ENCODE results near the gene ITPR1.

Gene ITPR1

DNA sequence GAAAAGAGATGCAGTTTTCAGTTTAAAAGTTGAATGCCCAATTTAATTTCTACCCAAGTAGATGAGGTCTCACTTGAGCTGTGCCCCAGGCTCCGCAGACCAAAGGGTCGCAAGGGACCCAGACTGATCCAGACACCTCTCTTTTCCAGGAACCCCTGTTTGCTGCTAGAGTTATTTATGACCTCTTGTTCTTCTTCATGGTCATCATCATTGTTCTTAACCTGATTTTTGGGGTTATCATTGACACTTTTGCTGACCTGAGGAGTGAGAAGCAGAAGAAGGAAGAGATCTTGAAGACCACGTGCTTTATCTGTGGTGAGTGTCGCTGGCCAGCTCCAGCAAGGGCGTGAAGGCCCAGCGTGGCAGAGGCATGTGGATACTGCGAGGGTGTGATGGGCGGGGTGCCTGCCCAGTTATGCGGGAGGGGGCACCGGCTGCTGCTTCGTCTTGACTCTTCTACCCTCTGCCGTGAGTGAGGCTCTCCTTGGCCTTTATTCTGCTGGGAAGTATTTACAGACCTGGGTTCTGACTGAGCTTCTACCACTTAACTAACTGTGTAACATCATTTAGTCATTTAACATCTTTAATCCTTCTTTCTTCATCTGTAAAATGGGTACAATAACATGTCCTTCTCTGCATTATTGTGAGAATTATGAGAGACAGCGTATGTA lies 321.9 kb downstream of the ITPR1 start:
- DNase-seq (ENCODE audit: low spot score) = no peak

DNA sequence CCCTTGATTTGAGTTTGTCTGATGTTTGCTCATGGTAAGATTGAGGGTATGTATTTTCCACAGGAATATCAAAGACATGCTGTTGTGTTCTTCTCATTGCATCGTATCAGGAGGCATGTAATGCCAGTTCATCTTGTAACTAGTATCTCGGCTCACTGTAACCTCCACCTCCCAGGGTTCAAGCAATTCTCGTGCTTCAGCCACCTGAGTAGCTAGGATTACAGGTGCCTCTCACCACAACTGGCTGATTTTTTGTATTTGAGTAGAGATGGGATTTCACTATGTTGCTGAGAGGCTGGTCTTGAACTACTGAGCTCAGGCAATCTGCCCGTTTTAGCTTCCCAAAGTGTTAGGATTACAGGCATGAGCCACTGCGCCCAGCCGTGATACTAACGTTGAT lies 323.2 kb downstream of the ITPR1 start:
- no peak for DNase-seq (ENCODE audit: low spot score)

DNA sequence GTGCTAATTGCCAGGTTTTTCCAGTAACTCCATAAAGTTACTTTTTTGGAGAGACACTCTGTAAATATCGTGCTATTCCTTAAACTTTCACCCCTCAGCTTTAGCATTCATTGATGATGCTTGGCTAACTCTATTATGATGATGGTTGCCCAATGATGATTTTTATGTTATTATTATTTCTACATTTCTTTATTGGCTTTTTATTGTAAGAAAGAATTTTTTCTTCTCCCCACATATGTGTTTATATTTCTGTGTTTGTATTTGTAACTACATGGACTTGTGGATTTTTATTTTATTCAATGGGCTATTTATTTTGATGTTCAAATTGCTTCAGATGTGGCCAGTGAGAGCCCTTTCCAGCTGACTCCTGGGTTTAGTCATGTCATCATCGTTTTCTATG lies 323.6 kb downstream of the ITPR1 start:
- no peak for DNase-seq (ENCODE audit: low spot score)

DNA sequence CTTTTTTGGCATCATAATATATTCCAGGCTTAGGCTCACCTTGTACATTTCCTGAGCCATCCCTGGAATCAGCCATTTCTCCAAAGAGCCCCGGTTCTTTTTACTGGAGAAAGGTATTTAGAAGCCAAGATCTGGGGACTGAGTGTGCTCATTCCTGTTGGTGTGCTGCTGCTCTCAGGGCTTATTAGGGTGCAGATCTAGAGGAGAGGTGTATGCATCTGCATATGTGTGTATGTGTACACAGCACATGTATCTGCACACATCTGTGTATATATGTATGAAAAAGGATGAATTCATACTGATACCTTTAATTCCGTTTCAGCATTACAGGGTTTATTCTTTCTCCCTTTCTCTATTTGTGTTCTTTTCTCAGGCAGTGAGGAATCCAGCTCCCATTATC lies 324.0 kb downstream of the ITPR1 start:
- DNase-seq (ENCODE audit: low spot score) = no peak

DNA sequence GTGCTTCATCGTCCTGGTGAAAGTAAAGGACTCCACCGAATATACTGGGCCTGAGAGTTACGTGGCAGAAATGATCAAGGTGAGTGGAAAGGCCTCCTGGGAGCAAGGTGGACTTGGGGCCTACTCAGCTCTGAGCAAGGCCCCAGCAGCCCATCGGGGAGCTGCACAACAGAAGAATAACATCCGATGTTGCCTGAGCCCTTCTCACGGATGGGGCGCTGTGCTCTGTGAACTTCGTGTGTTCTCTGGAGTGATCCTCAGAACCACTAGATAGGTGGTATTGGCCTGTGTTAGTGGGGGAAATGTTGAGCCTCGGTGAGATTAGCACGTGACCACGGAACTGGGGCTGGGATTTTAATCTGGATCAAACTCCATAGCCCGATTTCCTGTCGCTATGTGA lies 325.0 kb downstream of the ITPR1 start:
- DNase-seq (ENCODE audit: low spot score) = no peak

DNA sequence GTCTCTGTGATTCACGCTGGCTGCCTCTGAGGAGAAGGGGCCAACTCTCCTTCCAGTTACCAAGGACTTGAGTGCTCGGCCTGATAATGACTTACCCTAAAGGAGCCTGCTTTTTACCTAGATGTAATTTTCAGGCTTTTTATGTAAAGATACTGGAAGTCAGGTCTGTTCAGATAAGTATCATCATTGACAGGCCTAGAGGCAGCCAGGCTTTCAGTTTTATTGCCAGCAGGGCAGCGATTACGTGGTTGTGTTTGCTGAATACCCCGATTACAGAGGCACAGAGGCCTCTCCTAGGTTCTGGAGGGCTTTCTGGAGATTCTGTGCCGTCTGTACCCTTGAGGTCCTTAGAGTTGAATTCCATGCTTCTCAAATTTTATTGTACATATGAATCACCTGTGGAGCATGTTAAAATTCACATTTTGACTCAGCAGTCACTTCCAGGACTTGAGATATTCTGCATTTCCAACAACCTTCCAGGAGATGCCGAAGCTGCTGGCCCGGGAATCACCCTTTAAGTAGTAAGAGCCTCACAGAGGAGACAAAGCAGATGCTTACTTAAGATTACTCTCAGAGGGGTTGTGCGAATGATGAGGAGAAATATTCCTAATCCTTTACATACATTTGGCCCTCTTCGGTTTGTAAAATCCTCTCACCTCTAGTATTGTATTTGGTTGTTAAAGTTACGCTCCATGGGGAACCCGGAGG lies 326.0 kb downstream of the ITPR1 start:
- DNase-seq (ENCODE audit: low spot score) = no peak

DNA sequence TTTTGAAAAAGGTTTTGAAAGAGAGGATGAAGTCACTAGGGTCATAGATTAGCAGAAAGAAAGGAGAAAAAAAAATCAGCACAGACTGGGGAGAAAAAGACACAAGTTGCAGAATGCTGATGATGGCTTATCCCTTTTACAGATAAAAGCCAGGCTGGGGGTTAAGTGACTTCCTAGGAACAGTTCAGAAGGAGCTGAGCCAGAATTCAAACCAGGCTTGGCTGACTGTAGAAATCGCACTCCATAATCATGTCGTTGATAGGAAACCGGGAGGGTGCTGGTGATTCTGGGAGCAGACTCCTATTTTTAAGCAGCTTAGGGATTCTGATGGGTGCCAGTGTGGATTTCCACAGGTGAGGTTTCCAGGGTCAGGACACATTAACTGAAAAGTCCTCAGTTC lies 326.6 kb downstream of the ITPR1 start:
- no peak for DNase-seq (ENCODE audit: low spot score)

DNA sequence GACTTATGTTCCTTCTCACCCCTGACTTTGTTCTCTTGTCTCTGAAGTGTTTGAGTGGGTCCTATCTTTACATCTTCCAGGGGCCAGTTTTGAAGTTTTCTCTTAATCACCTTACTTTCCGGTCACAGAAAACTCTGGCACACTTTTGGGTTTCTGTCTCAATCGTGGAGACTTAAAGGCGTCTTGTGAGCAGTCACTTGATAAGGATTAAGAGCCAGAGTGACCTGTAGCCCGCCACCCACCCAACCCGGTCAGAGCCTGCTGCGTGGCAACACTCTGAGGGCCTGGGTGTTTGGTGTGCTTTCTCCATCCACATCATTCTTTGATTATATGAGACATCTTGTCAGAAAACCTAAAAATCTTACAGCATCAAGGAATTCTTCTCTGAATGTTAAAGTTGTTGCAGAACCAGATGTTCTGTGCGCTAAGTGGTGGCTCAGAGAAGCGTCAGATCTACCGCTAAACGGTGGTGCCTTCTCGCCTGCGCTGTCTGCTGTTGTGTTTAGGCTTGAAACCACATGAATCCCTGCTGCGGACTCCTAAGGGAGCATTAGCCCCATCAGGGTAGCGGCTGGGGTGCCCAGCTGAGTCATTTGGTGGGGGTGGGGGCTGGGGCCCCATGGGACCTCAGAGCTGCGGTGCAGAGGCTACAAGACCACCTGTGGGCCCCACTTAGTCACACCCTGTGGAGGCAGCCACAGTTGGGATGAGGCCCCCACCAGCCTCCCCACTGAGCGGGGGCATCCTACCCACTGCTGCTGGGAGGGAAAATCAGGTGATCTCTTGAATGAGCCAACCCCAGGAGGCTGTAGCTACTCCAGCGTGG lies 327.4 kb downstream of the ITPR1 start:
- DNase-seq (ENCODE audit: low spot score) = peak; percentile 35

DNA sequence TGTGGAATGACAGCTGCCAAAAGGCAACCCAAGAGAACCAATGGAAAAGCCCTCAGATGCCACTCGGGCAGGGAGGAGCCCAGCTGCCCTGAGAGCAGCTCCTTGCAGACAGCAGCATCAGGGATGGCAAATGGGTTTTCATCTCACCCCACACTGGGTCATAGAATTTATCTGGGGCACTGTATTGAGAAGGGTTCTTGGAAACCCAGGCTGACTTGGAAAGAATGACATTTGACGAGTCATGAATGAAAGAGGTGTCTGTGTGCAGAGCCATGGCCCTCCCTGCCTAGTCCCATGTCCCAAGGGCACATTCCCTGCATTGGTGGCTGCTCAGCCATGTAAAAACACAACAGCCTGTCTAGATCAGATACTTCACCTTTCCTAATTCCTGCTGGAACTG lies 328.2 kb downstream of the ITPR1 start:
- peak; percentile 71 for DNase-seq (ENCODE audit: low spot score)

DNA sequence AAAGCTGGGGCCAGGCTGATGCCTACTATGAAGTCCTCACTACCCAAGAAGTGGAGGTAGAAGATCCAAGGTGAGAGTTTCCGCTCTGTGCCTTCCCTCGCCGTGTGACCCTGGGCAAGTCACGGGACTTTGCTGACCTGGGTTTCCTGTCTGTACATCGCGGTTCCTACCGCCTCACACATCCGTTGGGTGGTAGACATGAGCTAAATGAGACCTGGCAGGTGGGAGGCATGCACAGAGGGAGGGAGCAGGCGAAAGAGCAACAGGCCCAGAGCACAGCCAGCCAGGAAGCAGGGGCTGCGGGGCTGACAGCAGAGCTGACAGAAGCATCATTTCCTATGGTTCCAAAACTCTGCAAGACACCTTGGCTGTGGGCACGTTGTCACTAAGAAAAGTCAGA lies 328.8 kb downstream of the ITPR1 start:
- DNase-seq (ENCODE audit: low spot score) = peak; percentile 83

DNA sequence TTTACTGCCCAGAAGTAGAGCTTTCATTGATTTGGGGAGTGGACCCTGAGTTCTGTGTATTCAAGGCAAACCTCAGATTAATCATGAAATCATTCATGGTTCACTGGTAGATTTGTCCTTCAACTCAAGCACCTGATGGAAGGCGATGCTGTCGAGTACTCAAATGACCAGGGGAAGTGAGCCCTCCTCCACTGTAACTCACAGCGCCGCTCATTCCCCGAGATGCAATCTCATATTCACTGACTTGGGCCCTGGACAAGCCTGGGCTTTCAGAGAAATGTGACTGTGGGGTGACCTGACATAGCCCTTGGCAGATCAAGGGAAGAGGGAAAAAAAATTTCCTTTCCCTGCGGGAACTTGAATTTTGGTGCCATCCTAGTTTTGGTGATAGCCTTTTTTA lies 329.4 kb downstream of the ITPR1 start:
- DNase-seq (ENCODE audit: low spot score) = no peak

DNA sequence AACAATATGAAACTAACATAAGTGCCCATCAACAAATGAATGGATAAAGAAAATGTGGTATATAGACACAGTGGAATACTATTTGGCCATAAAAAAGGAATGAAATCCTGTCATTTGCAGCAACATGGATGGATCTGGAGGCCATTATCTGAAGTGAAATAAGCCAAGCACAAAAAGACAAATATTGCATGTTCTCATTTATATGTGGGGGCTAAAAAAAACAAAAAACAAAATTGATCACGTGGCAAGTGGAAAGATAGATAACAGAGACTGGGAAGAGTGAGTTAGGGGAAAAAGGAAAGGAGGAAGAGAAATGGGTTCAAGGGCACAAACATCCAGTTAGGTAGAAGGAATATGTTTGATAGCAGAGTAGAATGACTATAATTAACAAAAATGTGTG lies 330.2 kb downstream of the ITPR1 start:
- DNase-seq (ENCODE audit: low spot score) = no peak

DNA sequence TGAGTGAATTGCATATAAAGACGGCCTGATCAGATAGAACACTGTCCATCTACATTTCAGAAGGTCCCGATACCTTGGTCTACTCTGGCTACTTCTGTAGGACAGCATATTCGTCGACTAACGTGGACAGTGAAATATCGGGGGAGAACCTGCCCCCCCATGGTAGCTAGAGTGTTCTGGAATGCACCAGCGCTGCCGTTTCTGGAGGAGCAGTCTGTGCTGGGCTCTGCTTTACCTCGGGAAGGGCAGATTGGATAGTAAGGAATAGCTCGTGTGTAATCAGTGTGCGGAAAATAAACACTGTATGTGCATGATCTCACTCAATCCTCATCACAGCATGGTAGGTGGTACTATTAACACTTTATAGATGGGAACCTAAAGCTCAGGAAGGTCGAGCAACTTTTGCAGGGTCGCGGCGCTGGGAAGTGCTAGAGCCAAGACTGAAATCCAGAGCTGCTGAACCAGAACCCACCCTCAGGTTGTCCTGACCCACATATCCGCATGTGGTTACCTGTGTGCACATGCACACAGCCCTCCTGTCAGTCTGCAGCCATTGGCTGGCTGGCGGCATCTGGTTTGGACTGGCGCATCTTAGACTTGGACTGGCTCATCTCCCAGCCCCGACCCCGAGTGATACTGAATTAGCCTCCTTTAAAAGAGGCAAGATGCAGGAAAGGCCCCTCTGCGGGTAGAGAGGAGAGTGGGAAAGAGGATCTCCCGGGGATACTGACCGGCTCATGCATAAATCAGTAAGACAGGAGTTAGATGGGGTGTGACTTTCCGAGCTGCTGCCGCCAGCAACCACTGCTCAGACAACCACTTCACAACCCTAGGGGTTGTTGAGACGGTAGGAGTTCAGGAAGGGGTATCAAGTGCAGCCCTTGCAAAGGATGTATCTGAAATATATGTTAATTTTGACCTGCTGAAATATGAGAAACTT lies 331.1 kb downstream of the ITPR1 start:
- DNase-seq (ENCODE audit: low spot score) = no peak

DNA sequence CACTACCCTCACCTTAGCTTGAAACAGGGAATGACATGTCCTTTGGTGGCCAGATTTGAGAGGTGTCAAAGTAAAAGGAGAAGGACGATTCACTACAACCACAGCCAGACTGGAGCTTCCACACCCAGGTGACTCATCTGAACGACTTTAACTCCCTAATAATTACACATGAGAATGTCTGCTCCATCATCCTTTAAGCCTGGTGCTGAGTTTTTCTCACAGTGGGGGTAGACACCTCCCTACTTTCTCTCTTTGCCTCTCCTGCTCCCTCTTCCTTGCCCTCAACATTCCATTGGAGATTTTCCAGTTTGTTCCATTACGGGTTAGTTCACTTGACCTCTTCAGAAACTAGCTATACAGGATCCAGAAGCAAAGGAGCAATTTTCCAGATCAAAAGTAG lies 331.8 kb downstream of the ITPR1 start:
- DNase-seq (ENCODE audit: low spot score) = peak; percentile 44

DNA sequence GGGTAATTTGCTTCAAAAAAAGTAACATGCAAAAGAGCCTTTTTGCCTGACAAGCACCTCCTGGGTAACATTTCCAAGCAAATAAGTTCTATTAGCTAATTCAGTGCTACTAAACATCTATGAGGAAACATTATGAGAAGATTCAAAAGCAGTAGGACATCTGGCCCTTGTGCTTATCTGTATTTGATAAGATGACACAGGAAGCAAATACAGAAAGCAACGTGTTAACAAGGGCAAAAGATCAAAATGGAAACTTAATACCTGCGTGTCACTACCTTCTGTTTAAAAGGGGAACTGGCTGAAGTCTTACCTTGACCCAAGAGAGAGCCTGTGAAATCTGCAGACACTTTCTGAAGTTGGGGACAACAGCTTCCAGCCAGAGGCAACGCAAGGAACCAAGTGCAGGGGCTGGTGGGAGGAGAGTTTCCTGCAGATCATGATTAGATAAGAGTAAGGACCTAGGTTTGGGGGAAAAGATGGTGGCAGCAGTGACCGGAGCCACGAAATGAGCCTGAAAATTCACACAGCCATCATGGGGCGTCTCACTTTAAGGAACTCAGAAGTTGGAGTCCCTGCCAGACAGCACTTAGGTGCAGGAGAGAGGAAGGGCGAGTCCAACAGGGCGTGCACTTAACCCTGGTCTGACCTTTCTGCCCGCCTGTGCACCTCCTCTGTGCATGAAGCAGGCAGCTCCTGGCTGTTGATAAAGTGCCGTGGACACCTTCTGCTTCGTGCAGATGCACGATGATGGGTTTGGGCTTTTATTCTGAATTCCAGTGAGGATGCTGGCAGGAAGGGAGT lies 332.5 kb downstream of the ITPR1 start:
- DNase-seq (ENCODE audit: low spot score) = peak; percentile 43

DNA sequence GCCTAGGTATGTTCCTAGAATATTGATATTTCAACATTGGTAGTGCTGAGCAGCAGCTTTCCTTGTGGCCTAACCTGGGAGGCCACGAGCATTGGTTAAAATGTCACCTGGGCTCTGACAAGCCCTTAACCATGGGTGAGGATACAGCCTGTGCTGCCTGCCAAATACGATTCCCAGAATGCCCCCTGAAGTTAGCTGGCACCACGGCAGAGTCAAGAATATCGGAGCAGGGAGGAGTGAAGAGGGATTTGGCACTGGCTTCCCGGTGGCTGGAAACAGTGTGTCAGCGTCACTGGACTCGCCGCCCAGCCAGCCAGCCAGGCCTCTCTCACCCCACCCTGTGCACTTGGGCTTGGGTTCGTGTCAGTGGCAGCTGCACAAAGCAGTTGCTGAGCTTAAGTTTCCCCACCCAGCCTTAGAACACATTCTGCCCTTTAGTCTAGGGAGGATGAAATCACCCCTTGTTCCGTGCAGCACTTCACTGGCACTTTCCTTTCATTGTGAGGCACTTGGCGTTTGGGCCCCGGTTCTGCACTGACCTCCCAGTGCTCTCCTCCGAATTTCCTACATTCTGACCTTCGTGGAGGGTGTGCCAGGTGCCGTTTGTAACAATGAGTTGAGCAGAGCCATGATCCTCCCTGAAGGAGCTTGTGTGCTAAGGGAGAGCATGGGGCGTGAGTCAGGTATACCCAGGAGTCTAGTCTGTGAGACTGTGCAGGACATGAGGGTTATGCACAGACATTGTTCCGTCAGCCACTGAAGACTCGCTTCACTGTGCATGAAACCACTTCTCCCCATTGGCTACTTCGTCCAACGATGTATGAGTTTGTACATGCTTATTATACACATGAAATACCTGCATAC lies 333.3 kb downstream of the ITPR1 start:
- no peak for DNase-seq (ENCODE audit: low spot score)

DNA sequence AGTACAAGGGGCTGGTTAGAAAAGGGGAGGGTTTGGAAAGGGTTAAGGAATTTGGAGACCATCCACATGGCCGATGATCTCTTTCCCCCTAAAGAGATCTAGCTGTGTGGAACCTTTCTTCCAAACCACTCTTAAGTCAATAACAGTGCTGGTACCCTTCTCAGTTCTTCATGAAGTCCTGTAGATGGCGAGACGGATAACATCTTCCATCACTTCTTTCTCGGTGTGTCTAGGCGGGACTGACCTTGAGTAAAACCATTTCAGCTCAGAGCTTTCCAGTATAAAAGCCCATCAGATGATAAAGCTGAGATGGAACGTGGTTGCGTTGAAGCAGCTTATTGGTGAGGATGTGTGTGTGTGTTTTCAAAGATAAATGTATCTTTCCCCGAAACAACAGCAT lies 334.6 kb downstream of the ITPR1 start:
- DNase-seq (ENCODE audit: low spot score) = no peak

DNA sequence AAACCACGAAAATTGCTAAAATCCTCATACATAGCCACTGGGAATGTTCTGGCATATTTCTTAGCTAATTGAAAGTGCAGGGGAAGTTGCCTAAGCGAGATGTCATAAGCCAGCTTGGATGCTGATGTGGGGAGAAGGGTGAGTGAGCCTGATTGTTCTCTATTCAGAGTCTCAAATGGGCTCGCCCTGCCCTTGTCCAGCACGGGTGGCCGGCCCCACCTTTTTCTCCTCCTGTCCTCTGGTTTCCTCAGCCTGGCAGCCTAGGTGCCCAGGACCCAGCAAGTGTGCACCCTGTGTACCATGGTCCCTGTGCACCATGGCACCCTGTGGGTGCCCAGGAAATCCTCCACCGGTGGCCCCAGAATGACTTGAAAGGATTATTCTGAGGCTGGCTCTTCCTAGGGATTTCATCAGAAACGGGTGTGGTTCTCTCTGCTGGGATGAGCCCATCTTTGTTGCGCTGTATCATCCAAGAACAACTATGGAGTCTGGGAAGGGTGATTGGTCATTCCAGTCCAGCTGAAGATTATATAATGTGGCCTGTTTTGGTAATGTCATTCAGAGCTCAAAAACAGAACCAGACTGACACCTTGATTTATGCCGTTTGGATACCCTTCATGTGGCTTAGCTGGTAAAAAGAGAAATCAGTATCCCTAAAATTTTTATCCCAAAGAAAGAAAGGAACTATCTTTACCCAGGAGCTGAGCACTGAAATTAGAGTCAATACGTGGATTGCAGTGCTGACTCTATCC lies 335.3 kb downstream of the ITPR1 start:
- DNase-seq (ENCODE audit: low spot score) = no peak

DNA sequence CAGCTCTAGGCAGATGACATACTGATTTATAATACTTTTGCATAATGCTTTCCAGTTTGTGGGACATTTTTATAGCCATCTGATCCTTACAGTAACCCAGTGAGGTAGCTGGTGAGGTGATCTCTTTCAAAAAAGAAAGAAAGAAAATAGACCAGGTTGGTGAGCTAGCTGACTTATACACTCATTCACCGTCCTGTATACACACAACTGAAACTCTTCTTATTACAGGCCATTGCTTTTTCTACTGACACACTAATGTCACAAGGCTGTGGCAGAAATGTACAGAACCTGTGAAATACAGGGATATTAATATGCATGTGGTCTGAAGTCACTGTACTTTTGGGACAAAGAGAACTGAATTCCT lies 335.9 kb downstream of the ITPR1 start:
- peak; percentile 53 for DNase-seq (ENCODE audit: low spot score)

DNA sequence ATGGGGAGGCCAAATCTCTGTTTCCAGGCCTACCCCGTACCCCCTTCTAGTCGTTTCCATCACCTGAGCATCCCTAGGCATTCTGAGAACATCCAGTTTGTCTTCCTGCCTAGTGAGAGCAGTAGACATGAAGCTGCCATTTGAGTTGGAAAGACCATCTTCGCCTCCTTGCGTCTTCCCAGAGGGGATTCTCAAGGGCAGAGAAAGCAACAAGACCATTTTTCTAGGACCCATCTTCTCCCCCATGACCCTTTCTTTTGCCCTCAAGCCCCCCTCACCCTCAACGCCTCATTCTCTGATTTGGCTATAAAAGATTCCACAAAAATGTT lies 337.4 kb downstream of the ITPR1 start:
- DNase-seq (ENCODE audit: low spot score) = no peak
